ENCODE measurements around the gene RPS17. TPM values are rescaled to one million over a fixed set of nuclear protein-coding genes. Genes with fewer than 3 reads are reported as not detected.

Gene RPS17
- total and polyA plus RNA-seq, 2 donors (not counting 1 experiment from before 2014, with no cell fraction given), result 2,297 to 5,877 TPM

DNA sequence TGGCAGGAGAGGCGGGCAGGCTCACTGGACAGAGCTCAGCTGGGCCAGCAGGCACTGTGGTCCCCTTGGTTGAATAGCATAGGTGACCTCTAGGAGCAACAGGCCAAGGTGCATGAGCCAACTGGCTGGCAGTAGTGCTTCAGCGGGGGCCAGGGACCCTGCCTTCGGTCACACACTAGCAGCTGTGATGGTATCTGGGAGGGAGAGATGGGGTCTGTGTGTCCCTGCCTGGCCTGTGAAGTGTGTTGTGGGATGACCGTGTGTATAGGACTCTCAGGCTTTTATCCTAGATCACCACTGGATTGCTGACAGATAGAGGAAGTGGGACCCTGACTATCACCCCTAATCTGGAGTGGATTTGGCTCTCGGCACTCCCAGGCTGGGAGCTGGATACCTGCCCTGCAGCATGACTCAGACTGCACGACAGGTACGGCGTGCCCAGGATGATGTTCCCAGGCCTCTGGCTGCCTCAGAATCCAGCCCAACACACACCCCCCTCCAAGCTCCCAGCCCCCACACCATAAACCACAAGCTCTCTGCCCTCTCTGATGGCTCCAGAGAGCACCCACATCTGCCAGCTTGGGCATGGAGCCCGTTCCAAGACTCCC lies 7.8 kb downstream of the RPS17 start:
- 90% methylated on average over 9 of the region's 9 CpGs for WGBS (ENCODE audit: insufficient coverage)
- Mint-ChIP-seq H3K27me3 (no peaks in the 10 kb centered on the region), H3K4me1 (peaks cover 10% of the 10 kb centered on the region), H3K27ac (no peak overlapping the region), H3K4me3 (no peak overlapping the region), H3K9me3 (ENCODE audit: insufficient read depth) (no peaks in the 10 kb centered on the region)
- ATAC-seq (ENCODE audit: low read depth), result no peak
- peaks cover 0 to 21% of the 10 kb centered on the region in 2 experiments for H3K36me3 ChIP-seq (replicated peaks in 1 of 2; ENCODE audit: control extremely low read depth in 1 of 2, control insufficient read depth in 1 of 2, extremely low read depth in 1 of 2, insufficient read depth in 2 of 2, low read length in 1 of 2)
- H3K4me1 ChIP-seq (ENCODE audit: control insufficient read depth in 2 of 2, insufficient read depth in 2 of 2, low read length in 2 of 2), result peaks cover 4 to 10% of the 10 kb centered on the region in 2 donors
- H3K79me2 ChIP-seq (ENCODE audit: control insufficient read depth, insufficient read depth, low read length), result no peaks in the 10 kb centered on the region
- no peaks in the 10 kb centered on the region for H4K20me1 ChIP-seq (ENCODE audit: control insufficient read depth, insufficient read depth, low read length, poor library complexity, severe bottlenecking)
- no peak overlapping the region for H2AFZ ChIP-seq (ENCODE audit: insufficient read depth, low read depth, low read length, poor library complexity, severe bottlenecking)
- CTCF ChIA-PET, result interaction anchor here (0.6 to 3.4 kb wide), 2 partner anchors 10 to 258 kb away, joined by 3 to 52 read pairs; partner anchors contain the start of gene RPS17
- no peaks in the 10 kb centered on the region for H3K27me3 ChIP-seq (replicated peaks in 1 of 4; ENCODE audit: control extremely low read depth in 1 of 4, control insufficient read depth in 3 of 4, insufficient read depth in 4 of 4, low read length in 3 of 4)
- H3K27ac ChIP-seq (ENCODE audit: low read length in 2 of 2), result no peak overlapping the region
- intact Hi-C loops (cut with micrococcal nuclease), result no loop called here
- TF ChIP-seq, protein P1, sequence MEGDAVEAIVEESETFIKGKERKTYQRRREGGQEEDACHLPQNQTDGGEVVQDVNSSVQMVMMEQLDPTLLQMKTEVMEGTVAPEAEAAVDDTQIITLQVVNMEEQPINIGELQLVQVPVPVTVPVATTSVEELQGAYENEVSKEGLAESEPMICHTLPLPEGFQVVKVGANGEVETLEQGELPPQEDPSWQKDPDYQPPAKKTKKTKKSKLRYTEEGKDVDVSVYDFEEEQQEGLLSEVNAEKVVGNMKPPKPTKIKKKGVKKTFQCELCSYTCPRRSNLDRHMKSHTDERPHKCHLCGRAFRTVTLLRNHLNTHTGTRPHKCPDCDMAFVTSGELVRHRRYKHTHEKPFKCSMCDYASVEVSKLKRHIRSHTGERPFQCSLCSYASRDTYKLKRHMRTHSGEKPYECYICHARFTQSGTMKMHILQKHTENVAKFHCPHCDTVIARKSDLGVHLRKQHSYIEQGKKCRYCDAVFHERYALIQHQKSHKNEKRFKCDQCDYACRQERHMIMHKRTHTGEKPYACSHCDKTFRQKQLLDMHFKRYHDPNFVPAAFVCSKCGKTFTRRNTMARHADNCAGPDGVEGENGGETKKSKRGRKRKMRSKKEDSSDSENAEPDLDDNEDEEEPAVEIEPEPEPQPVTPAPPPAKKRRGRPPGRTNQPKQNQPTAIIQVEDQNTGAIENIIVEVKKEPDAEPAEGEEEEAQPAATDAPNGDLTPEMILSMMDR (IDR thresholded peaks at IDR 0.05), result no peak
- no peak for TF ChIP-seq EZH2 (IDR thresholded peaks at IDR 0.05; ENCODE audit: borderline replicate concordance, insufficient read depth, low read depth, low read length, poor library complexity, severe bottlenecking)
- H3K9me3 ChIP-seq (ENCODE audit: control extremely low read depth in 1 of 3, control insufficient read depth in 2 of 3, insufficient read depth in 1 of 3, low read length in 2 of 3), result no peaks in the 10 kb centered on the region
- H3K9ac ChIP-seq (ENCODE audit: low read length), result no peak overlapping the region
- POLR2A ChIA-PET, result interaction anchor here (1.1 kb wide), 1 partner anchor 535 kb away, joined by 3 read pairs; no protein-coding TSS in a partner anchor
- DNase-seq, result no peak
- no peak overlapping the region for H3K4me2 ChIP-seq (replicated peaks; ENCODE audit: low read depth, low read length, poor library complexity, severe bottlenecking)
- H3K4me3 ChIP-seq (ENCODE audit: control extremely low read depth in 1 of 5, extremely low read depth in 1 of 5, insufficient read depth in 1 of 5, low read depth in 2 of 5, low read length in 4 of 5), result no peak overlapping the region

Measured in B cell (primary cell).